Fibroblast of skin of right biceps (primary cell): ENCODE measurements around the gene ANKRD44.

ENCODE experiments used
- DNase-seq: peaks from one replicate; pipeline ENCODE4 v3.0.0-alpha.2; 2013

ANKRD44 gene

DNA sequence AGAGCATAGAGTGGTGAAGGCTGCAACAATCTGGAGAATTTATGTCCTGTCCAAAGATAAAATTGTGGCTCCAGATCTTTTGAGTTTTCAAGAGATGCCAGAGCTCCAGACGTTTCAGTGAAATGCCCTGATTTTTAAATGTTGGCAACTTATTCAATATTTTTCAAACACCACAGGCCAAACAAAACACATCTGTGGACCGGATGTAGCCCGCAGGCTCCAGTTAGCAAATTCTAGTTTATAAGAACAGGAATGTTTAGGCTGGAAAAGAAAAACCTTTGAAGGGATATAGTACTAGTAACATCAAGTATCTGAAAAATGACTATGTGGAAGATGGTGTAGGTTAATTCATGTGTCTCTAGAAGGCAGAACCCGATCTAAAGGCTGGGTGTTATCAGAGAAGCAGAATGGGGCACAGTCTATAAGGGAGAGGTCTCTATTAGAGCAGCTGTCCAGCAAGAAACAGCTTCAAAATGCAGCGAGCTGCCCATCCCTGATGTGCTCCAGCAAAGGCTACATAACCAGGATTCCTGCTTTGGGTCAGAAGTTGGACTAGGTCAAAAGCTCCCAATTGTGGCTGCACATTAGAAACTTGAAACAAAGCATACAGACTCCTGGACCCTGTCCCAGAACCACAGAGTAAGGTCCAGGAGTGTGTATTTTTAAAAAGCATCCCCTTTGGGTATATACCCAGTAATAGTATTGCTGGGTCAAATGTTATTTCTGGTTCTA is 105.9 kb downstream of the ANKRD44 start:
- DNase-seq = no peak

DNA sequence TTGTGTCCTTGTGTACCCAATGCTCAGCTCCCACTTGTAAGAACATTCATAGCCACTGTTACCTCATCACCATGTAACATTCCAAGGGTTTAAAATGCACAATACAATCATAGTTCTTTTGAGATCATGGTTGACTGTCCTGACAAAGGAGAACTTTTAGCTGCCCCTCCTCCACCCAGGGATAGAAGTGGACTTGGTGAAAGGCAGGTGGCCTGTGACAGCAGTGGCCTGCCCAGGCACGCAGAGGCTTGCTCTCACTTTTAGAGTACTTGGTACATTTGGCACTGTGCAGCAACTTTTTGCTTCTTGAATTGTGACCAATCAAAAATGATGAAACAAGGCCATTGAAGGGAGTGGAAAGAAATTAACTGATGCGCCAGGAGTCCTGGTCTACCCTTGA is 108.7 kb downstream of the ANKRD44 start:
- no peak for DNase-seq

DNA sequence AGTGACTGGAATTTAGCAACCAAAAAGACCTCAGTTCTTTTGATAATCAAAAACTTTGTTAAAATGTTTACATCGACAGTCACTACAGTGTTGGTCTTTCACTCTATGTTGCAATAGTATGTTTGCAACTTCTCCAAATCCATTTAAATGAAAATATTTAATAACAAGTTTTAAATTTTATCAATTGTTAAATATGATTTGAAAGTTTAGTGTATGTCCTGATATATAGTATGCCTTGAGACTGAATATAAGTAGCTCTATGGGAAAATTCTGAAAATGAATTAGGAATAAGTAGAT is 109.9 kb downstream of the ANKRD44 start:
- DNase-seq = no peak

DNA sequence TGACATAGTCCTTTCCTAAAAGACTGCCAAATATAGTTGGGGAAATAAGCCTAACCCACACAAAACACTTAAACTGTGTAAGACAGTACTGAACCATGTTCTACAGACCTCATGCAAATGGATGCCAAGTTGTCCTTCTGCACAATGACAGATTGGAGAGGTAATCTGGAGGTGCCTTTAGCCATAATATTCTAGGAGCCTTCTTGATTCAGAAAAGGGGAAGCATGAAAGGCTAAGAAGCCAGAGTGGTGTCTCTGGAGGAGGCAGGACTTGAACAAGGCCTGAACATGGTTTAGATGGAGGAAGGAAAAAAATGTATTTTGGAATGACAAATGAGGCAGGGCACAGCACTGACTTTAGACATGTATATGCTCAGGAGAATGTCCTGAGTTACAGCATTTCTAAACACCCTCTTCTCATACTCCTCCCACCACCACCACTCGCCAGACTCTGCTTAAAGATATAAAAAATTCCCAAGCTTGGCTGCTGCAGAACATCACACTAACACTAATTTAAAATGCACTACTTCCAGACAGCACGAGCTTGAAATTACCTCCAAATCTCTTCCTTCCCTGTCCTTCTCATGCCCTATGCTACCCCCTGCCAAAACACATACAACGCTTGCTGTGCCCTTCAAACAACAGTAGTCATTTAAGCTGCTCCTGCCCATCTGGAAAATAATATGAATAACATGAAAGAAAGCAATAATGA is 110.4 kb downstream of the ANKRD44 start:
- no peak for DNase-seq

DNA sequence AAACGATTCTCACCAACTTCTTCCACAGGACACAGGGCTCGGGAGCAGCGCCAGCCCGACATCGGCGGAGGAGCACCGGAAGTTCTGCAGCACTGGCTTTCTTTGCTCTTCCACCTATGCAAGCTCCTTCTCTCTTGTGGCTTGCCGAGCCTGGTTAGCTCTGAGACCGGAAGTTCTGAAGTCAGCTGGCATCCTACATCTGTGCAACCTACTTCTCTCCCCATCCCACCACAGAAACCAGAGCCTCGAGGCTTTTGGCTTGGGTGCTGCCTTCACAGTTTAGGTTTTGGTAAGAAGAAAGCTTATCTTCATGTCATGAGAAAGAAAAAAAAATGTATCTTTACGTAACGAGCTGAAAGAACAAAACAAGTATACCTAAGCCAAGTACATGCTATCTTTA is 111.7 kb downstream of the ANKRD44 start:
- DNase-seq = no peak

DNA sequence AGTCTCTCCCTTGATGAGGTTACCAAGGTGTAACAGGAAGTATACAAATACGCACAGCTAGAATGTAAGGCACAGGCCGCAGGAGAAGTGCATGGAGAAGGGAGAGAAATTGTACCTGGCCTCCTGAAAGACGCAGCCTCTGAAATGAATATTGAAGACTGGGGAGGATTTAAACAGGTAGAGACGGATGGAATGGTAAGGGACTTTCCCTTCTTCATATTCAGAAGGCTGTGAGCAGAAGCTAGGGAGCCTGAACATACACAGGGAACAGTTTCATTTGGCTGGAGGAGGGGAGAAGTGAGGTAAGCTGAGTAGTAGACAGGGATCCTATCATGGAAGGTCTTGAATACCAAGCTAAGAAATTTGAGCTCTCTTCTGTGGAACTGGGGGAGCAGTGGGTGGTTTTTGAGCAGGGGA is 112.7 kb downstream of the ANKRD44 start:
- DNase-seq = no peak

DNA sequence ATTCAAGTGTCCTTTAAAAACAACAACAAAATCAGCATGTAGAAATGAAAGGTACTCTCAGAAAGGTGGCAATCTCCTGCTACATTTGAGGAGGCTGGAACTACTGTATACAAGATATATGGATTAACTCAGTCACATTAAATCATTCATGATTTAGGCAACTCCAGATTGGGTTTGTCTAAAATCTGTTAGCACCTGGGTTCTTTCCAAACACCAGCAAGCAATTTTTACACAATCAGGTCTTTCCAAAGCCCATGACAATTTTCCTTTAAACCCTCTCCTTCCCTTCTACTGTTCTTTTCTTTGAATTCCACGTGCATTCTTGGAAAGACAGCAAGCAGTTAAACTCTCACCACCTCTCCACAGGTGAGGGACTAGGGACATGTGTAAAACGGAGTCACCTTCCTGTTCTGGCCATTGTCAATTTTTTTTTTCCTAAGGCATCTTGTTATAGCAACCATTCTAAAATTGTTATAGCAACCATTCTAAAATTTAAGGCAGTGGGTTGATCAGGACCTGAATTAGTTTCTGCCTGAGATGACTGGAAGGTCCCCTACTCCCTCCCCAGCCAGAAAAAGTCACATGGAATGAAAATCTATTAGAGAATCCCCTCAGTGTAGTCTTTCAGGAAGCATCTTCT is 113.9 kb downstream of the ANKRD44 start:
- DNase-seq = no peak

DNA sequence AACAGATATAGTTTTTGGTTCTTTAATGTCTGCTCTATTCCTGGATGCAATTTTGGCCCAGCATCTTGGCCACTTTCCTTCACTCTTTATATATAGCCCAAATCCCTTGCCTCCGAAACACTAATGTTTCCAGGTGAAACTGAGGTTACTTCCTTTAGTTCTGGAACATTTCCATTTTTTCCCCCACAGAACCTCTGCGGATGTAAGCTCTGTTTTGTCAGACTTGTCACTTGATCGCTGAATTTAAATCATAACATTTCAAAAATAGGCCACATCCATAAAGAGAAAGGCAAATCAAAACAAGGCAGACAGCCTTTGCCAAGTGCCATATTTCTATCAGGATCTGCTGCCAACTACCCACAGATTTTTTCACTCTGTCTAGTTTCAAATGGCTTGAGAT is 115.1 kb downstream of the ANKRD44 start:
- no peak for DNase-seq

DNA sequence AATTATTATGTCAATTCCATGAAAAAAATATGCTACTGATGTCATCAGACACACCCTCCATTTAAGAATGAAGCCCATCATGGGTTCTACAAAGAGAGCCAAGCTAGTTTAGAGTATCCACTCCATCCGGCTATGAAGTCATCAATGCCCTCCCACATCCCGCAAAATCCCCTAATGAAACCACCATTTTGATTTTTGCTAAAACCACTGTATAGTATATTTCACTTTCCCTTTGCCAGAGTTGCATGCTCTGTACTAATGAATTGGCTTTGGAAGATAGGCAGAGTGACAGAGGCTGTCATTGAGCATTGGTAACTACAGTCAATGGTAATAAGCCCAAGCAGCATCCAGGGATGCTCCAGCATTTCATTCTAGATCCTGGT is 118.6 kb downstream of the ANKRD44 start:
- no peak for DNase-seq

DNA sequence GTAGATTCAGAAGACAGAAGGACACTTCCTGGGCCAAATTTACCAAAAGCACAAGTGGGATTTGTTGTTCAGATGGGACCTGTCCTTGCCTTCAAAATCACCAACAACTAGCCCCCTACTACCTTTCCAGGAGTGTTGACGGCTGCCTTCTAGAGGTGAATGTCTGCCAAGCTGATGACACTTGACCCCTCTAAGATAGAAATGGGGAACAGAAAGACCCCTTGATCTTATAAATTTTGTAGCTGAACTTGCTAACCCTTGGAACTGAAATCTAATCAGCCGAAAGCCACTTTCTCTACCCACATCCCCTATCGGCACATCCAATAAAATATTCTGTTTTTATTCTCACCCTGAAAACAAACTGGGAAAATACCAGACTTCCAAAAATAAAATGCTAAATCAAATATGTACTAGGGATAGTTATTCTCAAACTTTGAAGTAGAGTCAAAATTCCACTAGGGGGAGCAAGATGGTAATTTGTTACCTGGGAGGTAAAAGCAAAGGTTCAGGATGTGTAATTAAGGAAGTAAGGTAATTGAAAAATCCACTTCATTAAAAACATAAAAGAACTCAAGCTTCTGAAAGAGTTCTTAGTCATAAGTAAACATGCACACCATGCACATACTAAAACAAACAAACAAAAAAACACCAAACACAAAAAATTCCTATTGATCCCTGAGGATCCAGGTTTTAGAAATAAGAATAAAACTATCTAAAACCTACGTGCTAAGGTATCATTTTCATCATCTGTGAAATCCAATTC is 119.2 kb downstream of the ANKRD44 start:
- peak; percentile 24 for DNase-seq

DNA sequence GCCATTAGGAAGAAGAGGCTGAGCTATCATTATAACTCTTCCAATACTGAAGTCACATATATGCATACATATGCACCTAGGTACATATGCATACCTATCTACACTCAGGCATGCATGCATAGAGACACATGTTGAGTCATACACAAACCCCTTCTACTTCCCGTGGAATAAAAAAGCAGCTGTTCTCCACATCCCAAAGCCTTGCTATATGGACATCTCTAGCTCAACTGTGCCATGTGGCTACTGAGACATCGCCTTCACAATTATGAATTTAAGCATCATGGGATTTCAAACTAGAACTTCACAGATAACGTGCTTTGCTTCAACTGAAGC is 120.5 kb downstream of the ANKRD44 start:
- no peak for DNase-seq

DNA sequence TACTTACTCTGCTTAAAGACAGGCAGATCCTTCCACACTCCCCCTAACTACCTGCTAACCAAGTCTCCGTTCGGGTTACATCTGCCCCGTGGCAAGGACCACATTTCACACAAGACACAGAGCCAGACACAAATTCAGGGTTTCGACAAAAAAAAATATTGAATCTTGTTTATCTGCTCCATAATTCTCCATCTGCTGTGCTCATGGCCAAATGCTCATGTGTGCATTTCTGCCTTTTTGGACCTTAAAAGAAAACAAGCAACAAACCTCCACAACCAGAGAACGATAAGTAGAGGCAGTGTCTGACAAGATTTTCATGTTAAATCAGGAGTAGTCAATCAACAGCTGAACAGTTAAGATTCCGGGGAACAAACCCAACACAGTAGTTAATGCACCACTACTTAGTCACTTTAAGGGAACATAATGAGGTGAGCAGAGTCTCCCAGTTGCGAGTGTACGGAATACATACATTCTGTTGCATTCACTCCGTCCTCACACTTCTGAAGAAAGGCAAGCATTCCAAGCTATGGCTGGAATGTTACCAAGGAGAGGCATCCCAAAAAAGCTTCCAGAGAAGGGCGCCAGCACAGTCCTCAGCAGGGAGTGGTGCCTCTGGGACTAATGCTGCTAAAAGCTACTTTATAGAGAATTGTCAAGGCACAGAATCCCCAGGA is 121.0 kb downstream of the ANKRD44 start:
- no peak for DNase-seq

DNA sequence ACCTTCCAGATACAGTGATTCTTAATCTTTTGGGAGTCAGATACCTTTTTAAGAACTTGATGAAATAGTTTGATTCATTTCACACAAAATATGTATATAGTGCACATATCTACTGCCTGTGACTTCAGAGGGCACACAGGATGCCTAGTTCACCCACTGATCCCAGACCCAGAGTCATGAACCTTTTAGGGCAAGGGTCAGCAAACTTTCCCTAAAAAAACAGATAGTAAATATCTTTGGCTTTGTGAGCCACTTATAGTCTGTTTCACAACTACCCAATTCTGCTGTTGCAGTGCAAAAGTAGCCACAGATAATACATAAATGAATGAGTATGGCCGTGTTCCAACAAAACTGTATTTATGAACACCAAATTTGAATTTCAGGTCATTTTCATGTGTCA is 124.9 kb downstream of the ANKRD44 start:
- DNase-seq = no peak

DNA sequence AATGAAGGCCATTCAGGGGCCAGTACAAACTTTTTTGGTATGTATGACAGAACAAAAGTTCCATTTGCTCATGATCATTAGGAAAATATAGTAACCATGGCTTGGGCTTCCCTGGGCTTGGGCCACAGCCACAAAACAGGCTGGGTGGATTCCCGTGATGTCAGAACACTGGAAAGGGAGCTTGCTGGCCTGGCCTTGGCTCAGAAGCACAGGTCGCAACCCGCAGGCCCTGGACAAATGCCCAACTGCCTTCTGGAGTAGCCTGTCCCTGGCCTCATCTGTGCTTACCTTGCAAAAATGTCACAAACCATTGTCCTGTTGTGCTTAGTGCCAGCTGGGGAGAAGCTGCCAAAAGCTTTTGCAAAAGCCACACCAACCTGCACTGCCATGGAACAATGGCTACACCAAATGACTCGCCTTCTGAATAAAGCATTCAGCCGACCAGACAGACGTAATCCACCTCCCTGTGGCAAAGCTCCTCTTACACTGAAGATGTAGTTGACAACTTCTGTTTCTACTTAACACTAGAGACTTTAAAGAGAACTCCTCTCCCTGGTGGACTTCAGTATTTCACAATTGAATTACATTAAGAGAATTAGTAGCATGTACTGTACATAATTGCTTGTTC is 125.5 kb downstream of the ANKRD44 start:
- DNase-seq = no peak

DNA sequence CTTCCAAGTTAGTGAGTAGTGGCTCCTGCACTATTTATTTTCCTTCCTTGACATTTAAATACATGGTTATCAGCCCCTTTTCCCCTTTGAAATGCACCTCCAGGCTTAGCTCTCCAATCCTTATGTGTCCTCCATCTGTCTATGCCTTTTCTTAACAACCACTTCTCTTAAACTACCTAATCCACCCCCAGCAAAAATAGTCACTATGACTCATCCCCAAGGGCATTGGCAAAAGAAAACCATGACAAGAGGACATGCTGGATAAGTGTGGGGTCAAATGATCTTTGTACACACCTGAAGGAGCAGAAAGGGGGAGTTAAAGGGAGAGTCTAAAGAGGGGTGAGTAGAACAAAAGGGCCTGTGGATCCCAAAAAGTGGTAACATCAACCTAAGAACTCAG is 127.2 kb downstream of the ANKRD44 start:
- DNase-seq = no peak

DNA sequence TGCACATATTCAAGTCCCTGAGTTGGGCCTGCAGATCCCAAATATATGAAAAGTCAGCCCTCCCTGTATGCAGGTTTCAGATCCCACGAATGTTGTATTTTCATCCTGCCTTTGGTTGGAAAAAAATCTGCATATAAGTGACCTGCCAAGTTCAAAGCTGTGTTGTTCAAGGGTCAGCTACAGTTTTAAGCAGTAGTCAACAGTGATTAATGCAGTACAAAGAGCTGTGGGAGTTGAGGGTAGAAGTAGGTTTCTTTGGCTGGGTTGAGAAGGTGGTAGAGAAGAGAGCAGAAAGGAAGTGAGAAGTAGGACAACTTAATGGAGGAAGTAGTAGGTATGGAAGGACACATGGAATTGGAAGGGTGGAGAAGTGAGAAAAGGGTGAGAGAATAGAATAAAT is 127.9 kb downstream of the ANKRD44 start:
- DNase-seq = no peak

DNA sequence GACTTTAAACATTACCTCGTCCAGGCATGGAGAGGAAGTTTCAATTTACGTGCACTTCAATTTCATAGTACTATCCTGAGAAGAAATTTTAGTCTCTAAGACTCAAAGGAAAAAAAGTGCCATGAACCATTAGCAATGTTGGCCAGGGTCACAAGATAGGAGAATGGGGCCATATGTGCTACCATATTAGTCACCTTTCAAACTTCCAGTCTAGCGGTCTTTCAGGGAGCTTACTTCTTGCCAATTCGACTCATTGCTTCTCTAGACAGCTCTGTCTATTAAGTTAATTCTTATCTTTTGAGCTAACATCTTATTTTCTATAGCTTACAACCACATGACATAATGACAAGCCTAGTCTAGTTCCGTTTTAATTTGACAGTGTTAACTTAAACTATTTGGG is 129.1 kb downstream of the ANKRD44 start:
- peak; percentile 47 for DNase-seq

DNA sequence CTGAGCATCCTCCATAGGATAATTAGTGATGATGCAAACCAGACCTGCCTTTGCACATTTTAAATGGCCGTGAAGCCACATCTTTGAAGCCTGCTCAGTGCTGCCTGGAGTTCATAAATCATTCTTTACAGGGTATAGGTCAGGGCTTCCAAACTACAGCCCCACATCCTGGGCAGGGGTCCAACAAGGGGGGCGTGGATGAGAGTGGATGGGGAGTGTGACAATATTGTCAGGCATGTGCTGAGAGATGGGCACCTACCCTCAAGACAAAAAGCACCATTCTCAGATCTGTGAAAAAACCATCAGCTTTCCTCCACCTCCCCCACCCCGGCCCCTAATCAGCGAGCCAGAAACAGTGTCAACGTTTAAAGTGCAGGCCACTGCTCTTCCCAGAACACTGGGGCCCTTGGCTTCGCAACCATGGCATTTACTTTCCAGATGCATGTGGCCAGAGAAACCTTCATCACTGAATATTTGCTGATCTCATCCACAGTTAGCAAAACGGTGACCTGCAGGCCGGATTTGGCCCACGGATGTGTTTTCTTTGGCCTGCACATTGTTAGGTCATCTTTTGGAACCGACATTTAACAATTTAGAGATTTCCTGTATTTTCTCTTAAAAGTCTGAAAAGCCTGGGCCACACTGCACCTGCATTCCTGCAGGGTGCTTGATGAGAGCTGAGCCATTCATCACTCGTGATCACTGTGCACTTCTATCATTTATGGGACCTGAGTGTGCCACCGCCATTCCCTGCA is 130.7 kb downstream of the ANKRD44 start:
- peak; percentile 64 for DNase-seq

DNA sequence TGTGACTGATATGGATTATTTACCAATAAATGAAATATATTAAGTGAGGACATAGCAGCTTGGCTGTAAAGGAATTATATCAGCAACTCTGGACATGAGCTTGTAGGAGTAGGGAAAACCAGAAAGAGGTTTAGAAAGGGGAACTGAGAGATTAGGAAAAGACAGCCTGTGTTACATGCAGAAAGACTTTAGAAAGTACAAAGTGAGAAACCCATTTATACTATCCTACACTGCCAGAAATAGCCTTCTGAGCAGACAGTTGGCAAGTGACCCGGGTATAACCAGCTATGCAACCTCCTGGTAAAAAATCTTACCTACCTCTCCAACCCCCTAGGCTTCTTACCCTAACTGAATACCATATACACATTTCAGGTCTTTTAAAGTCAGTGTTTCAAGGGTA is 134.1 kb downstream of the ANKRD44 start:
- no peak for DNase-seq

DNA sequence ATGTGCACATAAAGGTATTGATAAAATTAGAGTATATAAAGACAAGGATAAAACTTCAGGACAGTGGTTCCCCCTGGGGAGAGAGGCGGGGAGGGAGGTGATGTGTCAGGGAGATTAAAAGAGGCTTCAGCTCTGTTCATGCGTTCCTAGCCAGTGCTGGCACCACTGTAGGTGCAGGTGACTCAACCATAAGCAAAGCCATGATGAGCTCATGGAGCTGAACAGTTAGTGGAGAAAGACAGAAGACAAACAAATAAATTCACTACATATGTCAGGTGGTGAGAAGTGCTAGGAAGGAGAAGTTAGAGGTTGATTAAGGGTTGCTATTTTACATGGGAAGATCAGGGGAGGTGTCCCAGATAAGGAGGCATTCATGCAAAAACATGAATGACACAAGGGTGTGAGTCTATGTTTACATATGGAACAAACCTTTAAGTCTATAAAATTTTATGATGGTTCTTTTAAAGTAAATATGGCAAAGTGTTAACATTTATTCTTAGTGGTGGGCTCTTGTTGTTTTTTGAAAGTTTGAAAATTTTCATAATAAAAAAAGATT is 136.0 kb downstream of the ANKRD44 start:
- peak; percentile 47 for DNase-seq

DNA sequence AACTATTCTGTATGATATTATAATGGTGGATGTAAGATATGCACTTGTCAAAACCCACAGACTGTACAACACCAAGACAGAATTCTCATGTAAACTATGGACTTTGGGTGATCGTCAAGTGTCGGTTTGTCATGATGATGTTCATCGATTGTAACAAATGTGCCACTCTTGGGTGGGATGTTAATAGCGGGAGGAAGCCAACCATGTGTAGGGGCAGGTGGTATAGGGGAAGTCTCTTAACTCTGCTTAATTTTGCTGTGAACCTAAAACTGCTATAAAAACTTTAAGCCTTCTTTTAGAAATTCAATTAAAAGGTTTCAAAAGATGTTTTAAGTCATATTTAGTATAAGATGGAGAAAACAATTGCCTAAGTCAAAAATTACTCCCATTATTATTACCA is 139.0 kb downstream of the ANKRD44 start:
- DNase-seq = no peak

DNA sequence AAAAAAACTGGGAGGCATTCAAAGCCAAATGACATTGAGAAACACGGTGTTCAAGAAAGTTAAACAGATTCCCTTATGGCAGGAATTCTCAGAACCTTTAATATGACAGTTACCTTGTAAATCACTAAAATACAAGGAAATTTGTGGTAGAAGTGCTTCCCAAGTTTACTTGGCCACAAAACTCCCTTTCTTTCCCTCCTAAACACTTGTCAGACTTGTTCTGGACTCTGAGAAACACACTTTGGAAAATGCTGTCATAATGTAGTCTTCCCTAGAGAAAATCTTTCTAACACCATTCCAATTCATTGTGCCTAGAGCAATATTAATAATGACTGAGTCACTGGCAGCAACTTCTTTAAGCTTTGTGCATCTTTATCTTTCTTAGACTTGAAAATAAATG is 140.4 kb downstream of the ANKRD44 start:
- DNase-seq = no peak
